ENCODE results near the gene RPS5. TPM values are rescaled to one million over a fixed set of nuclear protein-coding genes. Genes with fewer than 3 reads are reported as not detected.
A peak's percentile ranks its signal among the peaks of the same experiment; 100 is the strongest.
"Not testable (repeated sequence)": the region's sequence is repeated elsewhere in the genome, so short reads cannot be mapped to it uniquely, and the experiment has no call there.

The RPS5 gene
- polyA plus RNA-seq (2012; ENCODE audit: insufficient read depth, insufficient read length, low read depth), result 2,664 TPM

DNA sequence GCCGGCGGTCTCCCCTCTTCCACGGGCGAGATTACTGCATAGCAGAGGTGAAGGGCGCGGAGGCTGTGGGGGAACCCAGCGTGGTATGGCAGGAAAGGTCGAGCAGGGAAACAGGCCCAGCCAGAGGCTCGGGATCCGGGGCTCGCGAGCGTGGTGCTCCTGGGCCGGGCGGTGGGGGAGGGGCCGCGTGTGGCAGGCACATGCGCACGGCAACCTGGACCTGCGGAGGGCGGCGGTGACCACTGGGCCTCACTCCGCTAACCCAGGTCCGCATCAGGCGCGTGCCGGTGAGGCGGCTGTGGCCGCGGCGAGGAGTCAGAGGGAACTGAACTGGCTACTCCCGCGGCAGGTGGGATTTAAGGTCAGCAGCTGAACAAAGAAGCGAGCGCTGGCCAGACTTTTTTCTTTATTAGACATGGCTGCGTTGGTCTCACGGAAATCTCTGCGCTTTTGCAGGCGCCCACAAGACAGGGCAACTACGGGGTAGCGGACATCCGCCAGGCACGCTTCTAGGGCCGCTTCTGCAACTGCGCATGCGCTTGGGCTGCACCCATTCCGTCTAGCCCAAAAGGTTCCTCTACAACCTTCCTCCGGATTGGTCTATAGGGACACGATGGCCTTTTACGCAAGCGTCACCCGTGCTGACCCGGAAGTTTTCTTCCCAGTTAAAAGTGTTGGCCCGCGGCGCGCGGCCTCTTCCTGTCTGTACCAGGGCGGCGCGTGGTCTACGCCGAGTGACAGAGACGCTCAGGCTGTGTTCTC, at the start of gene RPS5:
Gene RPS5, plus strand, starts transcription at position 694 of the 762 bp plus-strand sequence. CDS start 869 bp downstream, outside the sequence.
- Histone ChIP-seq H3K4me1 (peaks cover 7% of the 10 kb centered on the region), H3K9me3 (no peaks in the 10 kb centered on the region), H3K4me3 (ENCODE audit: low read depth, low read length) (peak within 1 kb of the TSS; percentile 100), H3K27me3 (no peaks in the 10 kb centered on the region), H3K36me3 (peaks cover 45% of the 10 kb centered on the region)
- DNase-seq, result peak; percentile 96
- no peak for TF ChIP-seq CTCF (IDR thresholded peaks at IDR 0.05; ENCODE audit: low read depth, low read length)

GRCh38 chr19:58338336-58338735, 48.7 kb upstream of the RPS5 start:
- TF ChIP-seq CTCF (IDR thresholded peaks at IDR 0.05; ENCODE audit: low read depth, low read length), result no peak
- Histone ChIP-seq H3K4me1 (no peaks in the 10 kb centered on the region), H3K4me3 (ENCODE audit: low read depth, low read length) (no peak overlapping the region), H3K27me3 (no peaks in the 10 kb centered on the region), H3K36me3 (peaks cover 46% of the 10 kb centered on the region), H3K9me3 (no peaks in the 10 kb centered on the region)
- no peak for DNase-seq

- no peaks in the 10 kb centered on the region for H3K27me3 ChIP-seq
- no peak for DNase-seq
- no peak for TF ChIP-seq CTCF (IDR thresholded peaks at IDR 0.05; ENCODE audit: low read depth, low read length)
- H3K4me1 ChIP-seq, result no peaks in the 10 kb centered on the region
- H3K9me3 ChIP-seq, result no peaks in the 10 kb centered on the region
- H3K36me3 ChIP-seq, result peaks cover 46% of the 10 kb centered on the region
- H3K4me3 ChIP-seq (ENCODE audit: low read depth, low read length), result no peak overlapping the region
Observed at GRCh38 chr19:58338825-58339558, 48.1 kb upstream of the RPS5 start.

DNA sequence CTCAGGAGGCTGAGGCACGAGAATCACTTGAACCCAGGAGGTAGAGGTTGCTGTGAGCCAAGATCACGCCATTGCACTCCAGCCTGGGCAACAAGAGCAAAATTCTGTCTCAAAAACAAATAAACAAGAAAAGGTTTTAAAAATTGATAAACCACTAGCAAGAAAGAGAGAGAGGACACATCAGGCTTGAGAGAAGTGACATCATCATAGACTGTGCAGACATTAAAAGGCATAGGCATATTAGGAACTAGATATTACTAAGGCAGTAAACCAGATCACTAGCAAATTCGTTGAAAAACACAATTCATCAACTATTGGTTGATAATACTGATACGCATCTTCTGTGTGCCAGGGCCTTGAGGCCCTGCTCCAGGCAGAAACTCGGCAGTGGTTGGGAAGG, 41.5 kb upstream of the RPS5 start:
- no peak overlapping the region for H3K4me3 ChIP-seq (ENCODE audit: low read depth, low read length)
- H3K36me3 ChIP-seq, result no peaks in the 10 kb centered on the region
- no peak for DNase-seq
- no peaks in the 10 kb centered on the region for H3K4me1 ChIP-seq
- H3K9me3 ChIP-seq, result no peaks in the 10 kb centered on the region
- no peak for TF ChIP-seq CTCF (IDR thresholded peaks at IDR 0.05; ENCODE audit: low read depth, low read length)
- no peaks in the 10 kb centered on the region for H3K27me3 ChIP-seq

- H3K27me3 ChIP-seq, result no peaks in the 10 kb centered on the region
- TF ChIP-seq CTCF (IDR thresholded peaks at IDR 0.05; ENCODE audit: low read depth, low read length), result no peak
- no peaks in the 10 kb centered on the region for H3K4me1 ChIP-seq
- peak overlapping the region; percentile 78 for H3K4me3 ChIP-seq (ENCODE audit: low read depth, low read length)
- peaks cover 2% of the 10 kb centered on the region; the same call in 1 of the 2 replicates for H3K36me3 ChIP-seq
- H3K9me3 ChIP-seq, result no peaks in the 10 kb centered on the region
- DNase-seq, result peak; percentile 85
Observed at GRCh38 chr19:58346961-58347929, 39.8 kb upstream of the RPS5 start.

DNA sequence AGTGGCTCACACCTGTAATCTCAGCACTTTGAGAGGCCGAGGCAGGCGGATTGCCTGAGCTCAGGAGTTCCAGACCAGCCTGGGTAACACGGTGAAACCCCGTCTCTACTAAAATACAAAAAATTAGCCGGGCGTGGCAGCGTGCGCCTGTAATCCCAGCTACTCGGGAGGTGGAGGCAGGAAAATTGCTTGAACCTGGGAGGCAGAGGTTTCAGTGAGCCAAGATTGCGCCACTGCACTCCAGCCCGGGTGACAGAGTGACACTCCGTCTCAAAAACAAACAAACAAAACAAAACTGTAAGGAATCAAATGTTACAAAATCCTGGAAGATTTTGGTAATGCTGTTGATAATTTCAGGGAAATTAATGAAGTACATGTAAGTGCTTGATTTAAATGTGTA, 39.0 kb upstream of the RPS5 start:
- H3K27me3 ChIP-seq, DNase-seq, H3K4me1 ChIP-seq, H3K36me3 ChIP-seq, H3K9me3 ChIP-seq: not testable (repeated sequence)
- H3K4me3 ChIP-seq (ENCODE audit: low read depth, low read length), result peak overlapping the region; percentile 78

Data from BE2C (cell line).